Measurements from ENCODE around the gene STARD13.

- TF ChIP-seq, protein P1, sequence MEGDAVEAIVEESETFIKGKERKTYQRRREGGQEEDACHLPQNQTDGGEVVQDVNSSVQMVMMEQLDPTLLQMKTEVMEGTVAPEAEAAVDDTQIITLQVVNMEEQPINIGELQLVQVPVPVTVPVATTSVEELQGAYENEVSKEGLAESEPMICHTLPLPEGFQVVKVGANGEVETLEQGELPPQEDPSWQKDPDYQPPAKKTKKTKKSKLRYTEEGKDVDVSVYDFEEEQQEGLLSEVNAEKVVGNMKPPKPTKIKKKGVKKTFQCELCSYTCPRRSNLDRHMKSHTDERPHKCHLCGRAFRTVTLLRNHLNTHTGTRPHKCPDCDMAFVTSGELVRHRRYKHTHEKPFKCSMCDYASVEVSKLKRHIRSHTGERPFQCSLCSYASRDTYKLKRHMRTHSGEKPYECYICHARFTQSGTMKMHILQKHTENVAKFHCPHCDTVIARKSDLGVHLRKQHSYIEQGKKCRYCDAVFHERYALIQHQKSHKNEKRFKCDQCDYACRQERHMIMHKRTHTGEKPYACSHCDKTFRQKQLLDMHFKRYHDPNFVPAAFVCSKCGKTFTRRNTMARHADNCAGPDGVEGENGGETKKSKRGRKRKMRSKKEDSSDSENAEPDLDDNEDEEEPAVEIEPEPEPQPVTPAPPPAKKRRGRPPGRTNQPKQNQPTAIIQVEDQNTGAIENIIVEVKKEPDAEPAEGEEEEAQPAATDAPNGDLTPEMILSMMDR (conservative IDR thresholded peaks at IDR 0.05; ENCODE audit: low read length): no peak
- TF ChIP-seq EZH2phosphoT487 (IDR thresholded peaks at IDR 0.05; ENCODE audit: borderline replicate concordance, low read depth, low read length): no peak
Measured at GRCh38 chr13:33066329-33066728, 219.2 kb downstream of the STARD13 start.

All from OCI-LY7 (cell line).